ENCODE measurements around the gene MPEG1. TPM values are rescaled to one million over a fixed set of nuclear protein-coding genes. Genes with fewer than 3 reads are reported as not detected.

The MPEG1 gene
- polyA plus RNA-seq, 1 experiment, result not detected

DNA sequence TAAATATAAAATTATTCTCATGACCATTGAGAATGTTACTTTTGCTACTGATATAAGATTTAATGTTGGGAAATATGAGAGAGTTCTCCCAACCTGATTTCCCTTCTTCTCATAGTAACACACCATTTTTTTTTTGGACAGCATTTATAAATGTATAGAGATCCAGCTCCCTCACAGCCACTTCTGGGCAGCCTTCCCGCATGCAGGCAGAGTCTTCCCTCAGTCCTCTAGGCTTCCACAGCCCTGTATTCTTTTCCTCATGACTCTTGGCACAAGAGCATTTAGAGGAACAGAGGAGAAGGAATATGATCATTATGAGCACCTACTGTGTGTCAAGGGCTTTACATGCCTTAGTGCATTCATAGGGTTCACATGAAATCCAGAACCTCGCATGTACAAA, 31.8 kb downstream of the MPEG1 start:
- H3K9me3 ChIP-seq (ENCODE audit: control insufficient read depth, insufficient read depth, low read length), result peaks cover 5% of the 10 kb centered on the region
- no peak overlapping the region for H3K27ac ChIP-seq (ENCODE audit: low read depth, low read length)
- no peak for DNase-seq (ENCODE audit: low read depth, low spot score)
- ChIA-PET CTCF (interaction anchor here (0.6 to 1.9 kb wide), 6 partner anchors 9 to 45 kb away, joined by 3 to 15 read pairs (median 4); partner anchors contain the start of gene DTX4), POLR2A (no interaction called here)
- H3K4me3 ChIP-seq (ENCODE audit: low read depth, low read length), result no peak overlapping the region
- TF ChIP-seq, protein P1, sequence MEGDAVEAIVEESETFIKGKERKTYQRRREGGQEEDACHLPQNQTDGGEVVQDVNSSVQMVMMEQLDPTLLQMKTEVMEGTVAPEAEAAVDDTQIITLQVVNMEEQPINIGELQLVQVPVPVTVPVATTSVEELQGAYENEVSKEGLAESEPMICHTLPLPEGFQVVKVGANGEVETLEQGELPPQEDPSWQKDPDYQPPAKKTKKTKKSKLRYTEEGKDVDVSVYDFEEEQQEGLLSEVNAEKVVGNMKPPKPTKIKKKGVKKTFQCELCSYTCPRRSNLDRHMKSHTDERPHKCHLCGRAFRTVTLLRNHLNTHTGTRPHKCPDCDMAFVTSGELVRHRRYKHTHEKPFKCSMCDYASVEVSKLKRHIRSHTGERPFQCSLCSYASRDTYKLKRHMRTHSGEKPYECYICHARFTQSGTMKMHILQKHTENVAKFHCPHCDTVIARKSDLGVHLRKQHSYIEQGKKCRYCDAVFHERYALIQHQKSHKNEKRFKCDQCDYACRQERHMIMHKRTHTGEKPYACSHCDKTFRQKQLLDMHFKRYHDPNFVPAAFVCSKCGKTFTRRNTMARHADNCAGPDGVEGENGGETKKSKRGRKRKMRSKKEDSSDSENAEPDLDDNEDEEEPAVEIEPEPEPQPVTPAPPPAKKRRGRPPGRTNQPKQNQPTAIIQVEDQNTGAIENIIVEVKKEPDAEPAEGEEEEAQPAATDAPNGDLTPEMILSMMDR (IDR thresholded peaks at IDR 0.05; ENCODE audit: low read depth, low read length), result no peak
- no peaks in the 10 kb centered on the region for H3K27me3 ChIP-seq (ENCODE audit: control insufficient read depth, insufficient read depth, low read length)

DNA sequence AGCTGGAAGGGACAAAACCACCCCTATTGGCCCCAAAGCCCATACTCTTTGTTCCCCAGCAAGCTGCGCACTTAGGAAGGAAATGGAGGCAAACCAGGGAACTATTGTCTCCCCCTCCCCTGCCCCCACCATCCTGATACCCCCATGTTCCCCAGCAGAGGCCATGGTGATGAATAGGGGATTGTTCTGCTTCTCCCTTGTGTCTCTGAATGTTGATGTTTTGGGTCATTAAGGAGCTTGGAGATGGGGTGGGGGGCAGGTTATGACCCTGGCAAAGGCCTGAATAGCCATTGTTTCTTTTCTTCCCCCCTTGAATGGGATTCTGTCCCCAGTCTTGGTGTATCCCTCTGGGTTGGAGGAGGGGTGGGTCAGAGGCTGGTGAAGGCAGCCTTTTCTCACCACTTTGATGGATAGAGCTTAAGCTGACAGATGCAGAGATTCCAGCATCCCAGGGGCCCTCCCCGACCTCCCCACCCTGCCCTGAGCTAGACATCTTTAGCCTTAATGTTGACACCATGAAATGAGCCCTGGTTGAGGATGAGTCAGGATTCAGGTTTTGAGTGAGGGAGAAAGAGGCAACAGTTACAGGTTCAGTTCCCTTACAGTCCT, 32.5 kb downstream of the MPEG1 start:
- H3K4me3 ChIP-seq (ENCODE audit: low read depth, low read length), result no peak overlapping the region
- POLR2A ChIA-PET, result no interaction called here
- H3K27me3 ChIP-seq (ENCODE audit: control insufficient read depth, insufficient read depth, low read length), result no peaks in the 10 kb centered on the region
- TF ChIP-seq, protein P1 (IDR thresholded peaks at IDR 0.05; ENCODE audit: low read depth, low read length), result no peak
- no peak for DNase-seq (ENCODE audit: low read depth, low spot score)
- H3K27ac ChIP-seq (ENCODE audit: low read depth, low read length), result no peak overlapping the region
- CTCF ChIA-PET, result interaction anchor here (0.6 to 1.9 kb wide), 7 partner anchors 8 to 70 kb away, joined by 3 to 15 read pairs (median 4); partner anchors contain the start of gene DTX4
- peaks cover 5% of the 10 kb centered on the region for H3K9me3 ChIP-seq (ENCODE audit: control insufficient read depth, insufficient read depth, low read length)

DNA sequence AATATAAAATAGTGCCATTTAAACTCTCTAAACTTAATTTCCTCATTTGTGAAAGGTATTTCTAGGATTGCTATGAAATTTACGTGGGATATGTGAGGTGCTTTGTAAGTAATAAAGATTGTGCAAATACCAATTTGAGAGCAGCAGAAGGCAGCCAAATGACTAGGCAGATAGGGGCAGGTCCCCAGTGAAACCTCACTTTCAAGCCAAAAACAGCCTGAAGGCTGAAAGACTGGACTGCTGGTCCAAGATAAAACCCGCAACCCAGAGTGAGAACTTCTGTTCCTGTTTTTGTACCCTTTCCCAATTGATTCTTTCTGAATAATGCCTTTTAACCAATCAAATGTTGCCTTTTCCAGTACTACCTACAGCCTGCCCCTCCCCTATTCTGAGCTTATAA, 33.6 kb downstream of the MPEG1 start:
- TF ChIP-seq, protein P1 (IDR thresholded peaks at IDR 0.05; ENCODE audit: low read depth, low read length), result no peak
- H3K27ac ChIP-seq (ENCODE audit: low read depth, low read length), result no peak overlapping the region

DNA sequence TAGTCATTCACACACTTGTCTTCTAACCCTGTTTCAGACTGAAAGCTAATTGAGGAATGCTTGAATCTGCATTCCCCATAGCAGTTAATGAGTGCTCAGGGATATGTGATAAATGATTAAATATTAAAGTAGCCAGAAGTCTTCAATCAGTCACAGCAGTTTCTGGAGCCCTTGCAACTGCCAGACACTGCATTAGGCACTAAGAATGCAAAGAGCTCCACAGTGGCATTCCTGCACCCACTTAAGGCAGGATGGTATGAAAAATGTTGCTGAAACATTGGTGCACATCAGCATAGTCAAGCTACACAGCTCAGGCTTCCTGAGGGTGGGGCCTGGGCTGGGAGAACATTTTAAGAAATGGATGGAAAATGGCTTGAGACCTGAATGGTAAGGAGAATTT, 34.3 kb downstream of the MPEG1 start:
- Histone ChIP-seq H3K27ac (ENCODE audit: low read depth, low read length) (no peak overlapping the region), H3K4me3 (ENCODE audit: low read depth, low read length) (no peak overlapping the region), H3K27me3 (ENCODE audit: control insufficient read depth, insufficient read depth, low read length) (no peaks in the 10 kb centered on the region), H3K9me3 (ENCODE audit: control insufficient read depth, insufficient read depth, low read length) (peaks cover 5% of the 10 kb centered on the region)
- TF ChIP-seq, protein P1 (IDR thresholded peaks at IDR 0.05; ENCODE audit: low read depth, low read length), result no peak
- no peak for DNase-seq (ENCODE audit: low read depth, low spot score)
- ChIA-PET CTCF (interaction anchor here (0.6 to 2.3 kb wide), 6 partner anchors 8 to 1110 kb away, joined by 3 to 9 read pairs (median 4); no protein-coding TSS in a partner anchor), POLR2A (no interaction called here)

More for the DNA sequence above, 33.6 kb downstream of the MPEG1 start:
- CTCF ChIA-PET, result interaction anchor here (0.6 to 2.3 kb wide), 4 partner anchors 7 to 42 kb away, joined by 3 to 8 read pairs (median 4); no protein-coding TSS in a partner anchor
- no peak overlapping the region for H3K4me3 ChIP-seq (ENCODE audit: low read depth, low read length)
- no peak for DNase-seq (ENCODE audit: low read depth, low spot score)
- H3K27me3 ChIP-seq (ENCODE audit: control insufficient read depth, insufficient read depth, low read length), result no peaks in the 10 kb centered on the region
- POLR2A ChIA-PET, result no interaction called here
- peaks cover 5% of the 10 kb centered on the region for H3K9me3 ChIP-seq (ENCODE audit: control insufficient read depth, insufficient read depth, low read length)

DNA sequence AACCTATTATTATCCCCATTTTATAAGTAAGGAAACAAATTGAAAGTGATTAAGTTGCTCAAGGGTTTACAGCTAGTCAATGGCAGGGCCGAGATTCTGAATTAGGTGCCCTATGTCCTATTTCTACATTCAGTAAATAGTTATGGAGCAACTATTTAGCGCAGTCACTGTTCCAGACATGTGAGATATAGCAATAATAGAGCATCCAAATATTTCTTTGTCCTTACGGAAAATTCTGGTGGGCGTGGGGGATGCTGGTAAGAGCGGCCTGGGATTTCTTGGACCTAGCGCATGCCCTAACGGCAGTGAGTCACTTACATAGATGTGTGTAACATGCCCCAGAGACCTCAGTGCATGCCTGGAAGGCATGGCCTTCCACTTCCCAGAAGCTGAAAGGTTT, 36.4 kb downstream of the MPEG1 start:
- Histone ChIP-seq H3K27ac (ENCODE audit: low read depth, low read length) (no peak overlapping the region), H3K27me3 (ENCODE audit: control insufficient read depth, insufficient read depth, low read length) (no peaks in the 10 kb centered on the region), H3K9me3 (ENCODE audit: control insufficient read depth, insufficient read depth, low read length) (peaks cover 5% of the 10 kb centered on the region), H3K4me3 (ENCODE audit: low read depth, low read length) (no peak overlapping the region)
- no peak for DNase-seq (ENCODE audit: low read depth, low spot score)
- TF ChIP-seq, protein P1 (IDR thresholded peaks at IDR 0.05; ENCODE audit: low read depth, low read length), result no peak
- POLR2A ChIA-PET, result no interaction called here
- CTCF ChIA-PET, result interaction anchor here (1.3 to 8.6 kb wide), 4 partner anchors 10 to 45 kb away, joined by 3 to 151 read pairs (median 4); no protein-coding TSS in a partner anchor
